Measurements from ENCODE around the gene ZBTB16.
A peak's percentile ranks its signal among the peaks of the same experiment; 100 is the strongest.

The ZBTB16 gene

DNA sequence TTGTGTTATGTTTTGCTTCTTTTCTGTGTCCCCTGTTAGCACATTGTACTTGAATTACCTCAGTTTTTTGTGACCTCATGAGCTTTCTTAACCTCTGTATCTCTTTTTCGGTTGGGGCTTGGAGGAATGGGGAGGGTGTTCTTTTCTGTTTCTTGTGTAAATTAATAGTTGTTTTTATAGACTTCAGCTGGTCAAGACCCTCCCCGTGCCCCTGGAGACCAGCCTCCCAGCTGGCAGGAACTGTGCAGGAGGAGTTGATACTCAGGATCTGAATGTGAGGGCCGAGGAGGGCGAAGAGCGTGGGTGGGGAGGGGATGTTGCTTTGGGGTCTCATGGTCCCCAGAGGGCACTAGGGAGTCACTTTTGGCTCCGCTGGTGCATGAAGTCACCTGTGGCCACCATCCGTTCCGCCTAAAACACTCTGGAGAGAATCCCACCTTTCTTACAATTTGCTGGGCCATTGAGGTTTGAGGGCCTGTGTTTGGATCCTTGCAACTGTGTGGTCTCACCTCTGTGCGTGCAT, 192.4 kb downstream of the ZBTB16 start:
- no peak for TF ChIP-seq POLR2A (IDR thresholded peaks at IDR 0.05; ENCODE audit: low read length)
- no peak for DNase-seq

DNA sequence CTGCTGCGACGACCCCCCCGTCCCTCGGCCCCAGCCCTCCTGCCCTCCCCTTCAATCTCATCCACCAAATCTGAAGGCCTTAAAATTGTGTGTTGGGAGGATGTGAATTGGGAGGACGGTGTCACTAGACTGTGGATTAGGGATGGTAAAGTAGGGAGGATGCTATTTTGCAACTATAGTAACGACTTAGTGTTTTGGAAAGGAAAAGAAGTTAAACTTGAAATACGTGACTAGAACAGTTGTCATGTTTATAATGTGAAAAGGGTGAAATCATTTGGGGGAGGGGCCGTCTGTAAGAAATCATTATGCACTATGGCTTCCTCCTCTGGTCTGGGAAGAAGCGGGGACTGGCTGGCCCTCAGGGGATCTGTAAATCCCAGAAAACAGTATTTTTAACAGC, 193.3 kb downstream of the ZBTB16 start:
- no peak for TF ChIP-seq POLR2A (IDR thresholded peaks at IDR 0.05; ENCODE audit: low read length)
- TF ChIP-seq GATA1 (IDR thresholded peaks at IDR 0.05; ENCODE audit: low read depth, low read length), result no peak
- no peak for DNase-seq

DNA sequence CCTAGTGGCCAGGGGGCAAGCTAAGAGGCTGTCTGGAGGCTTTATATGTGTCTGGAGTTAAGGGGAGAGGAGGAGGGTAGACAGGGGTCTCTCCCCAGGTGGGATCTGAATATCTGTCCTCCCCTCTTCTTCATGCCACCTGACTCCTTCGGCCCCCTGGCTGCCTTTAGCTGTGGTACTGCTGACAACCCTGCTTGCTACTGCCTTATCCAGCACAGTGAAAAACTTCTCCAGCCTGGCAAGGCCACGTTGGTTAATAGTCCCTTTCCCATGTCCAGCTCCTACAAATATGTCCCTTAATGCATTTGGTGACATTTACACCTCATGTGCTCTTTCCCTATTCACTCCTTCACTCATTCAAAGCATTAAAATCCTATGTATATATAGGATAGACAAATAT, 194.3 kb downstream of the ZBTB16 start:
- TF ChIP-seq GATA1 (IDR thresholded peaks at IDR 0.05; ENCODE audit: low read depth, low read length), result no peak
- TF ChIP-seq POLR2A (IDR thresholded peaks at IDR 0.05; ENCODE audit: low read length), result no peak
- no peak for DNase-seq

DNA sequence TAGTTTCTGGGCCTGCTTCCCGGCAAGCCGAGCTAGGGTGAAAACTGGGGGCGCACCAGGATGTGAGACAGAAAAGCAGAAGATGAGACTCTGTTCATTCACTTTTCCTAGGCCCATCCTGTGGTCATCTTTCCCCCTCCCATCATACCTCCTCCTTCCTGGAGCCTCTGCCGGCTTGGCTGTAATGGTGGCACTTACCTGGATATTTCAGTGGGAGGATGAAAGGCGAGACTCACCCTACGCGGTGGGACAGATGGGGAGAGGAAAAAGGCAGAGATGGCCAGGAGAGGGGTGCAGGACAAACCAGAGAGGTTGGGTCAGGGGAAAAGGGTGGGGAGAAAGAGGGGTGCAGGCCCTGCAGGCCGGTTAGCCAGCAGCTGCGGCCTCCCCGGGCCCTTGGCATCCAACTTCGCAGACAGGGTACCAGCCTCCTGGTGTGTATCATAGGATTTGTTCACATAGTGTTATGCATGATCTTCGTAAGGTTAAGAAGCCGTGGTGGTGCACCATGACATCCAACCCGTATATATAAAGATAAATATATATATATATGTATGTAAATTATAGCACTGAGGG, 195.1 kb downstream of the ZBTB16 start:
- TF ChIP-seq GATA1 (IDR thresholded peaks at IDR 0.05; ENCODE audit: low read depth, low read length) (no peak), POLR2A (IDR thresholded peaks at IDR 0.05; ENCODE audit: low read length) (no peak)

DNA sequence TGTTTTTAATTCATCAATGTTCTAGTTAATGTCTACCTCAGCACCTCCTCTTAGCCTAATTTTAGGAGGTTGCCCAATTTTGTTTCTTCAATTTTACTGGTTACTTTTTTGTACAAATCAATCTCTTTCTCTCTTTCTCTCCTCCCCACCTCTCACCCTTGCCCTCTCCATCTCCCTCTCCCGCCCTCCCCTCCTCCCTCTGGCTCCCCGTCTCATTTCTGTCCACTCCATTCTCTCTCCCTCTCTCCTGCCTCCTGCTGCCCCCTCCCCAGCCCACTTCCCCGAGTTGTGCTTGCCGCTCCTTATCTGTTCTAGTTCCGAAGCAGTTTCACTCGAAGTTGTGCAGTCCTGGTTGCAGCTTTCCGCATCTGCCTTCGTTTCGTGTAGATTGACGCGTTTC, 195.8 kb downstream of the ZBTB16 start:
- TF ChIP-seq GATA1 (IDR thresholded peaks at IDR 0.05; ENCODE audit: low read depth, low read length) (no peak), POLR2A (IDR thresholded peaks at IDR 0.05; ENCODE audit: low read length) (no peak)
- DNase-seq, result no peak

More for the DNA sequence above, 195.1 kb downstream of the ZBTB16 start:
- no peak for DNase-seq

DNA sequence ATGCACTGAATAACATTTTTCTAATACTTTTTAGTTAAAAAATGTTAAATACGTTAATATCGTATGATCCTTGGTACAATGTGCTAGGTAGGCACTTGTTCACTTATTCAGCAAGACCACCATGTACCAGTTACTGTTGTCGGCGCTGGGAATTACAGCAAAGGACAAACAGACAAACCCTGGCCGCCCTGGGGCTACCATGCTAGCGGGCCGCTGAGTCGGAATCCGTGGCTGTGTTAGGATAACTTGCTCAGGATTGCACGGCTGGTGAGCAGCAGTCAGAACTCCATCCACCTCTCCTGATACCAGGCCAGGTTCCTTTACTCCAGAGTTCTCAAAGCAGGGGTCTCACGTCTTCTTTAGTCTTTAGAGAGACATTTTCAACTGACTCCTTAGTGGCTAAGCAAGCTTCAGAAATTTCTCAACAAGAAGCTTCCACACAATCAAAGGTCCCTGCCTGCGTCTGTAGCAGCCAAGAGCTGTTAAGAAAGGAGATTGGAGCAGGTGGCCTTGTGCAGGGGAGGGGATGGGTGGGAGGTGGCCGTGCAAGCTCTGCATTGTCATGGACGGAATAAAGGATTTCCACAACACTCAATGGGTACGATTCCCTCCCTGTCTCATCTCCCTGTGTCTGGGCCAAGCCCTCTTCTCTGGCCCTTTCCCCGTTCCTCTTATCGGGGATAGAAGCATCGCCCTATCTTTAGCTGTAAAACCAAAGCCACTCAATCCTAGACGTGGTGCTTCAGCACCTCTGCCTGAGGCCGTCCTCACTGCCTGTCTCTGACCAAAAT, 196.9 kb downstream of the ZBTB16 start:
- DNase-seq, result no peak
- TF ChIP-seq POLR2A (IDR thresholded peaks at IDR 0.05; ENCODE audit: low read length) (no peak), GATA1 (IDR thresholded peaks at IDR 0.05; ENCODE audit: low read depth, low read length) (no peak)

DNA sequence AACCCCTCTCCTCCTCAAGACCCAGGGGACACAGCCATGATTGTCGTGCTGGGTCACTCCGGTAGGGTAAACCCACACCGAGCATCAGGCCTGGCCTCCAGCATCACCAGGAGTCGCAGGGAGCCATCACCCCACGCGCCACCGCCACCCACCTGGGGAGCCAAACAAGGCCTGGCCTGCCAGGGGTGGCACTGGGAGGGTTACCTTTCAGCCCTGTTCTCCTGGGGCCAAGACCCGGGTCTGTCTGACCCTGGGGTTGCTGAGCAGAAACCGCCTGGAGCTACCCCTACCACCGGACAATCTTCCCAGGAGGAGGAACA, 197.4 kb downstream of the ZBTB16 start:
- TF ChIP-seq POLR2A (IDR thresholded peaks at IDR 0.05; ENCODE audit: low read length), result no peak
- TF ChIP-seq GATA1 (IDR thresholded peaks at IDR 0.05; ENCODE audit: low read depth, low read length), result no peak
- no peak for DNase-seq

DNA sequence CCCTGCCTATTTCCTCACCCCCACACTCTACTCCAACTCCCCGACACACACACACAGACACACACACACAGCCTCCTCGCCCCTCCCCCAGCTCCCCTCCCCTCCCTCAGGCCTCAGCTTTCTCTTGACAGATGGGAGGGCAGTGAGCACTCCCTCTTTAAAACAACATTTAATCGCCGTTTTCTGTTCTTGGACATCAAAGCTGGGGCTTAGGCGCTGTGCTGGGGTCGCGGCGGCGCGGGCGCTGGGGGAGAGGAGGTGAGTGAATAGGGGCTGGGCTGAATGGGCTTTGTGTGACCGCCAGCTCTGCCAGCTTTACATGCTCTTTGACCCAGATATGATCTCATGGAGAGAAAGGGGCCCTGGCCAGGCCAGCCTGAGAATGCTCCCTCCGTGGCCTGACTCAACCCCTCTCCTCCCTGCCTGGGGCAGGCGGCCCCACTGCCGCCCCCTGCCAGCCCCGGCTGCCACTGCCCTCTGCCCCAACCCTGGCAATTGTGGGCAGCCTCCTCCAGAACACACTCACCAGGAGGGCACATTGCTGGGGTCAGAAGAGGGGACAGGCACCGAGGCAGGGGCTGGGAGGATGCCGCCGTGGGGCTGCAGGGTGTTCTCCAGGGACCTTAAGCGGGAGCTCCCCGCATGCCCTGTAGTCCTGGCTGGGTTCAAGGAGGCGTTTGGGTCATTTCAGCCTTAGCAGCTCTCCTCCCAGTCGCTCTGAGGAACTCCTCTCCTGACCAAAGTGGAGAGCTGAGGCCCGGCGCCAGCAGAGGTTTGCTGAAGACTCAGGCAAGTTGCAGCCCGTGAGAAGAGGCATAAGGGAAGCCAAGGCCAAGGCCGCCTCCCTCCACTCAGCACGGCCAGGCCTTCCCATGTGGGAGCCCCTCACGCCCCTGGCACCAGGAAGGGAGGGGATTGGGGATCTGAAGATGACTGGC, 198.4 kb downstream of the ZBTB16 start:
- DNase-seq, result peak; percentile 45 to 53
- no peak for TF ChIP-seq GATA1 (IDR thresholded peaks at IDR 0.05; ENCODE audit: low read depth, low read length)
- no peak for TF ChIP-seq POLR2A (IDR thresholded peaks at IDR 0.05; ENCODE audit: low read length)

DNA sequence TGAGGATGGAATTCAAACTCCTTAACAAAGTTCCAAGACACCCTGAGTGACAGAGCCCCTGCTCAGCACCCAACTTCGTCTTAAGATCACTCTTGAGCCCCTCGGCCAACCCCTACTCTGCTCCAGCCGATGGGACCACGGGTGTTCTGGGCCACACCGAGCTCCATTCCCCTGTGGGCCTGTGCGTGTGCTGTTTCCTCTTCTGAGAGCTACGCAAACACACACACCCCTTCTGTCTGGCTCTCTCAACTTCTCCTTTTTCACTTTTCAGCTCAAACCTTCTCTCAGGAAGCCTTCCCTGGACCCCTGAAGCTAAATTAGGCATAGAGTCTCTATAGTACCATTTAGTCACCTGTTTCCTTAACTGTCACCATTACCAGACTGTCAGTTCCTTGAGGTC, 199.2 kb downstream of the ZBTB16 start:
- TF ChIP-seq GATA1 (IDR thresholded peaks at IDR 0.05; ENCODE audit: low read depth, low read length) (no peak), POLR2A (IDR thresholded peaks at IDR 0.05; ENCODE audit: low read length) (no peak)
- DNase-seq, result peak in 1 of 2 experiments; percentile 20

DNA sequence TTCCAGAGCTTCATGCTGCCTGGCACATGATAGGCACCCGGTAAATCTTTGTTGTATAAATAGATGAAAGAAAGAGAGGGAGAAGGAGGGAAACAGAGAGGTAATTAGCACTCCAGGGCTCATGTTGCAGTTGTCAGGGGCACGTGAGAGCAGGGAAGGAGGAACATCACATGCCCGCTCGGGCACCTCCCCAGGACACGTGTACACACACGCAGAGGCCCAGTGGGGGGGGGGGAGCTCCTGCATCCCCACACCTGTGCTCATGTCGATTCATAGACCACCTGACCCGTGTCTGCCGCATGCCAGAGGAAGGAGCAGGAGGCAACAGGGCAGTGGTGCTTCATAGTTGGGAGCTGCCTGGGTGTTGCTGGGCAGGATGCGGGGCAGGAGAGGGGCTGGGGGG, 199.6 kb downstream of the ZBTB16 start:
- TF ChIP-seq GATA1 (IDR thresholded peaks at IDR 0.05; ENCODE audit: low read depth, low read length), result no peak
- no peak for TF ChIP-seq POLR2A (IDR thresholded peaks at IDR 0.05; ENCODE audit: low read length)
- DNase-seq, result no peak

DNA sequence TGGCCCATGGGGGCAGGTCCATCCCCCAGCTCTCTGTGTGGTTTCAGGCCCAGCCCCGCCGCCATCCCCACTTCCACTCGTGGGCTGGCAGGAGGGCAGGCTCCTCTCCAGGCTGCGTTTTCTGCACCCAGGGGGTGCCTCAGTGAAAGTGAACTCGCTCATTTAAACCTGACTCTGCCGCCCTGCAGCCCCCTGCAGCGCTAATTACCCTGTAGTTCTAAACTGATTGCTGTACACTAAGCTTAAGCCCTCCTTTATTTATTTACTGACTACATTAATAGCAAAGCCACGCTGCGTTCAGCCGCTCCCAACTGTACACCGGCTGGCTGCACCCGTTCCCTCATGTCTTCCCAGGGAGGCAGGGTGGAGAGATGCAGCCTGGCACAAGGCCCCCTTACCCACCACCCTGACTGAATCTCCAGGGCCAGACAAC, 200.1 kb downstream of the ZBTB16 start:
- TF ChIP-seq GATA1 (IDR thresholded peaks at IDR 0.05; ENCODE audit: low read depth, low read length) (no peak), POLR2A (IDR thresholded peaks at IDR 0.05; ENCODE audit: low read length) (no peak)
- DNase-seq, result no peak

DNA sequence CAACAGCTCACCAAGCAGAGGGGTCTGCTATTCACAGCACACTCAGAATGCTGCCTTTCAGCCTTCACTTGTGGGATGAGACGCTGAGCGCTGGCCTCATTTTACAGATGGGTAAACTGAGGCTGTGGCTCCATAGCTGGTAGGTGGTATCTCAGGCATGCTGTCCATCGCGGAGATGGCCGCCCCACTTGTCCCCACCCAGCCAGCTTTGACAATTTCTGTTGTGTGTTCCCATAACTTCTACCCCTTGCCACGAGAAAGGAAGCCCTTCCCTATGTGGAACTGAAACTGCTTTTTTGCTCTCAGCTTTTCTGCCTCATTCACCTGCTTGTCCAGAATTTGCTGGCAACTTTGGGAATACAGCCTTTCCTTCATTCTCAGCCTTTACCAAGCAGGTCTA, 200.6 kb downstream of the ZBTB16 start:
- DNase-seq, result no peak
- TF ChIP-seq POLR2A (IDR thresholded peaks at IDR 0.05; ENCODE audit: low read length) (no peak), GATA1 (IDR thresholded peaks at IDR 0.05; ENCODE audit: low read depth, low read length) (no peak)

DNA sequence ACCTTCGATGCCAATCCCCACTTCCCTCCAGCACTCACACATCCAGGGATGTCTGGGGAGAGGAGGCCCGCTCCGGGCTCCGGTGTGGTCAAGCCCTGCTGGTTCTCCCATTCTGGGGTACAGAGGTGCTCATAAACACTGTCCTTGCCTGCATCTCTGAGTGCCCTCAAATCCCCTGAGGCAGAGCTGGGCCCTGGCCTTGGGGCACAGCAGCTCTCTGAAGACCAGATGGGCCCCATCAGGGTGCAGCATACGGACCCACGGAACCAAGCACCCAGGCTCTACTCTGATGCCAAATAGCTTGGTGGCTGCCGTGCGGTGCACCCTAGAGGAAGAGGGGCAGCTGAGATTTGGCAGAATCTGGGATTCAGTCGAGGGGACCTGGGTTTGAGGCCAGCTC, 201.0 kb downstream of the ZBTB16 start:
- DNase-seq, result no peak
- TF ChIP-seq GATA1 (IDR thresholded peaks at IDR 0.05; ENCODE audit: low read depth, low read length) (no peak), POLR2A (IDR thresholded peaks at IDR 0.05; ENCODE audit: low read length) (no peak)

DNA sequence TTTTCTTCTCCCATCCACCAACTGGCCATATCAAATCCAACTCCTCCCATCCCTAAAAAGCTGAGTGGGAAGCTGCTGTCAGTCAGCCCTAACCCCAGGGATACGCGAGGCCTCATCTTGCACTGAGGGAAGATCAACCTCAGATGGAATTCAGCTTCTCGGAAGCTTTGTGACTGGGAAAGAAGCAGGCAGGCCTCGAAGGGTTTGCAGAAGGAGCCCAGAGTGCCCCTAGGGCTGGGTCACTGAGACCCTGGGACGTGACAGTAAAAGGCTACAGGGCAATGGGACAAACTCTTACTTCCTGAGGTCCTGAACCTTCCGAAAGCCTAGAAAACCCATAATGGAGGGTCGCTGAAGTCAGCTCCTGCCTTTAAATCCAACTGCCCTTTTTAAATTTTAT, 202.3 kb downstream of the ZBTB16 start:
- no peak for DNase-seq
- no peak for TF ChIP-seq POLR2A (IDR thresholded peaks at IDR 0.05; ENCODE audit: low read length)
- no peak for TF ChIP-seq GATA1 (IDR thresholded peaks at IDR 0.05; ENCODE audit: low read depth, low read length)

Measured in erythroblast (primary cell).